ENCODE results near the gene CPED1.

Gene CPED1

DNA sequence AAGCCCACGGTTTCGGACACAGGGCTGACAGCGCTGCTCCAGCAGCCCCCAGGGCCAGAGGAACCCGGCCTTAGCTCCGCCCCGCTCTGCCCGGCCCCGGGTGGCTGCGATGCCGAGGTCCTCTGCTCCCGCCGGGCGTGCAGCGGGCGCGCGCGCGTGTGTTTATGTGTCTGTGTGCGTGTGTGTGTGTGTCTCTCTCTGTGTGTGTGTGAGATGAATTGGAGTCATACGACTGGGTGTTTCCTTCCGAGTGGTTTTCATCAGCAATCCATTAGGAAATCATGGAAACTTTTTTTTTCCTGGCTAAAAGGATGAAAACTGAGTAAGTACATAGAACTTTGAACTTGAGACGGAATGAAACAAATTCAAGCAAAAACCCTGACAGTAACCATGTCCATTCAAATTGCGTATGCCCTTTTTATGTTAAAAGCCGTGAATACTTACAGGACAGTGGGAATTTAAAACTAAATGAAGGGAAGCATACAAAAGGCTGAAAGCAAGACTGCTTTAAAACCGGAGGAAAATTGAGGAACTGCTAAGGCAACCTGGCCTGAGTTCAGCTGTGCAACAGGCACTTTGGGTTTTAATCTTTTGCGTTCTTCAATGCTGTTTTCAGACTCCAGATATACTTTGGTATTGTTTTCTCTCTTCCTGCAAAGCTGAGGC, at the start of gene CPED1:
CPED1 (plus strand) TSS at position 121 of the 666 bp plus-strand sequence. CDS start 911 bp downstream, outside the sequence.
- DNase-seq (ENCODE audit: low spot score): peak; percentile 81

DNA sequence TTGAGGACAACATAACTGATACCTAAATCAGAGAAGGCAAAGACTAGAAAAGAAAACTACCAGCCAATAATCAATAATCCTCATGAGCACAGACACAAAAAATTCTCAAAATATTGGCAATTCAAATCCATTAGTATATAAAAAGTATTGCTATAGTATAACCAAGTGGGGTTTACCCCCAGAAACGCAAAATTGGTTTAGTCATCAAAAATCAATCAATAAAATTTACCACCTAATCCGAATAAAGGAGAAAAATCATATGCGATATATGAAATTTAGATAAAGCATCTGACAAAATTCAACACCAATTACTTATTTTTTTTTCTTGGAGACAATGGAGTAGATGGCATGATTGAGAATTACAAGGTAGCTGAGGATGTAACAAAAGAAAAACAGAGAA, 49.2 kb upstream of the CPED1 start:
- no peak for DNase-seq (ENCODE audit: low spot score)

DNA sequence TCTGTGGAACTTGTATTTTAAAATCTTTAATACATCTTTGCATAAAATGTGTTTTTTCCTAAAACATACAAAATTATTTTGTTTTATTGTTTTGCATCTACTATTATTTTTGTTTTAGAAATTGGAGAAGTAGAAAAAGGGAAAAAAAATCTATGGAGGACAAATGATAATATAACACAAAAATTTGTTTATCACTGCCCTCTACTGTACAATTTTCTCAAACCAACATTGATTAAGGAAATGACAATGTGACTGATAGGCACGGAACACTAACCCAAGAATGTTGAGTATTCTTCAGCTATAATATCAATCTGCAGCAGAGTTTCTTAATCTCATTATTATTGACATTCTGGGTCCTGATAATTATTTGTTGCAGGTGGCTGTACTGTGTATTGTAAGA, 47.4 kb upstream of the CPED1 start:
- no peak for DNase-seq (ENCODE audit: low spot score)

DNA sequence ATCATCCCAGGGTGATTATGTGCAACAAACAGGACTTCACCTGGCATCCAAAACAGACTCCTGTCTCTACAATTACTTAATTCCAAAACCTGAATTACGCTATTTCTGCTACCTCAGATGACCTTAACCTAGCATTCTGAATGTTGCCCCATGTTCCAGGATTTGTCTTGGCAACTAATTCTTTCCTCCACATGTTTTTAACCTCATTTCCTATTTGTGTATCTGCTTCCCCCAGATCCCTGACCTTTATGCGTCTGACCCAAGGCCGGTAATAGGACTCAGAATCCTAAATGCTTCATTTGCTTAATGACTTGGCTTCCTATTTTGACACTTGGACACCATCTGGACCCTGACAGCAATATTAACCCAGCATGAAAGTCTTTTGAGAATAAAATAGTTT, 46.7 kb upstream of the CPED1 start:
- DNase-seq (ENCODE audit: low spot score): no peak

DNA sequence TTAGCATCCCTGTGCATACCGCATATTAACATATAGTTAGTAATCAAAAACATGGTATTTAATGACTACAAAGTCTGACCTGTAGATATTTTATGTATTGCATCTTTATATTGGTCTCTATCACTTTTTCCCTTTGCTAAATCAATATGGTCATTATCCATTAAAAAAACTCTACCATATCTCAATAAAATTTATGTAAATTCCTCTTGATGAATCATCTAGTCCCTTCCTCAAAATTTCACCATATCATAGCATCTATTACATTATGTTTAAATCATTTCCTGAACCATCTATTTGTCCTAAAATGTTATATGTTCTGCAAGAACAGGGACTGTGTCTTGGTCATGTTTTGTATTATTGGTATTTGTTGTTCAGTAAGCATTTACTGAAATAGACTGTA, 45.6 kb upstream of the CPED1 start:
- DNase-seq (ENCODE audit: low spot score): no peak

DNA sequence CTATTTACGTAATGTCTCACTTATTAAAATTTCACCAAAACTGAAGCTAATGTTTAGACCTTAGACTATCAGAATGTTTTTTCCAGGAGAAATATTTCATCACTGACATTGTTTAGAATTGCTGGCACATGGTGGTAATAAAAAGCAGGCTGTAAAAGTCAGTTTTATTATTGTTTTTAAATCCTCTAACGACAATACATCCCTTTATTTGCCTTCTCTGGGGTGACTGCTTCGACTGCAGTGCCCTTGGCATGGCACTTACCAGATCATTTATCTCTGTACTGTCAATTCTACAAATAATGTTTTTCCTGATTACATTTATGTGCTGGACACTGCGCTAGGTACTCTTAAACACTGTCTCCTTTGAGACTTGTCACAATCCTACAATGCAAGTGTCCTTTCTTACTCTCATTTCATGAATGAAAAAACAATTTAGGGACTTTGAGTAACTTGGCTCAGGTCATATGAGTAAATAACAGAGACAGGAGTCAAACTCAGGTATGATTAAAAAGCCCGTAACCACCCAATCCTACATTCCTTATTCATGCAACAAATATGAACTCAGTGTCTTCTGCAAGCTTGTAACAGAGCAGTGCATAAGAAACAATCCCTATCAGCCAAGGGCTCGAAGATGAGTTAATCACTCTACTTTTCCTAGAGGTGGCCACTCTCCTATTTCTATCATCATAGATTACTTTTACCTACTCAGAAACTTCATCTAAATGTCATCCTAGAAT, 43.5 kb upstream of the CPED1 start:
- DNase-seq (ENCODE audit: low spot score): no peak

DNA sequence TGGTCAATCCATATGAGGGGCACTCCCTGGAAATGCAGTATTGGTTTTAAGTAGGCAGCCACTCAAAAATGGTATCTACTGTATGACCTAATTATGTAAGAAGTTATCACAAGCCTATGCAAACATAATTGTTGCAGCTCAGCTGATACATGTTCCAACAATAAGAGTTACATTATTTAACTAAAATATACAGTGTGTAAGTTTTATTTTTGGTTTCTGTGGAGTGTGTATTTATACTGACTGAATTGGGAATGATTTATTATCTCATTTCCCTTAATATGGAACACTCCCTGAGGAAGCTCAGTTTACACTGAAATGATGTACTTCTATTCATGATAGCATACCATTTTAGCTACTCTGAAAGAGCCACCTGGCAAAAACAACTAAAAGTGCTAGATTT, 40.5 kb upstream of the CPED1 start:
- no peak for DNase-seq (ENCODE audit: low spot score)

DNA sequence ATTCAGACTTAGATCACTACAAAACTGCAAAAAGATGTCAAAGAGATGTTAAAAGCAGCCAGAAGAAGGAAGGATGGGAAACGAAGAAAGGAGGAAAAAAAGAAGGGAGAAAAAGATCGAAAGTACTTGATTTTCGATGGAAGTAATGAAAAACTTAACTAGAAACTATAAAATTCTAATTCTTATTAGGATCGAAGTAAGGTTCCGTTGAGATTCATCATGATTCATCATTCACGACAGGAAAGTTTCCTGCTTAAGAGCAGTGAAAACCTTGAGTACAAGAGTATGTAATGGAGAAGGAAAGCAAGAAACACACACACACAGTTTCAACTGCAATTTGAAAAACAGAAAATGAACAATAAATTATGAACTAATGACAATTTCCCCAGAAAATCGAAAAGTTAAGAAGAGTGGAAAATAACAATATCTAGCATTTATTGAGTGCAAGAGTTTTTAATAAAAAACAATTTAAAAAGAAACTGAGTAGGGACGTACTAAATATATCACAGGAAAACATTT, 39.1 kb upstream of the CPED1 start:
- no peak for DNase-seq (ENCODE audit: low spot score)

DNA sequence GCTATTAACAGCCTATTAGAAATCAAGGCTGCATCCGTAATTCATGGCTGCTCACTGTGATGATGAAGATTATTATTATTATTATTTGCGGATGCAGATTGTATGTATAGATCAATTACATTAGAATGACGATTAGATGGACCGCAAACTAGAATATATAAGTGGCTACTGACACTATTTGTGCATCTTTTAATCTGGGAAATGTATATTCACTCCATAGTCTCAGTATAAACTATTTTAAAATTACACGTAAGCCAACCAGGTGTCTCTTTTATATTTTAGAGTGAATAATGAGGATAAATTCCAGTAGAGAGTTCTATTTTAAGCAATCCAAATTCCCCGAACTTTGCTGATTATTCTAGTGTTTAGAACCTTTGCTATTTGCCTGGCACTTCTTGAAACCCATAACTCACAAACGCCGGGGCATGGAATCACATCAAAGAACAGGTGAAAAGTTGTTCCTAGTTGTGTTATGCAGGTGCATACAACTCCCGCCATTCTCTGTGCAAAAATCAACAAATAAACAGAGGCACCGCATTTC, 38.4 kb upstream of the CPED1 start:
- DNase-seq (ENCODE audit: low spot score): no peak

DNA sequence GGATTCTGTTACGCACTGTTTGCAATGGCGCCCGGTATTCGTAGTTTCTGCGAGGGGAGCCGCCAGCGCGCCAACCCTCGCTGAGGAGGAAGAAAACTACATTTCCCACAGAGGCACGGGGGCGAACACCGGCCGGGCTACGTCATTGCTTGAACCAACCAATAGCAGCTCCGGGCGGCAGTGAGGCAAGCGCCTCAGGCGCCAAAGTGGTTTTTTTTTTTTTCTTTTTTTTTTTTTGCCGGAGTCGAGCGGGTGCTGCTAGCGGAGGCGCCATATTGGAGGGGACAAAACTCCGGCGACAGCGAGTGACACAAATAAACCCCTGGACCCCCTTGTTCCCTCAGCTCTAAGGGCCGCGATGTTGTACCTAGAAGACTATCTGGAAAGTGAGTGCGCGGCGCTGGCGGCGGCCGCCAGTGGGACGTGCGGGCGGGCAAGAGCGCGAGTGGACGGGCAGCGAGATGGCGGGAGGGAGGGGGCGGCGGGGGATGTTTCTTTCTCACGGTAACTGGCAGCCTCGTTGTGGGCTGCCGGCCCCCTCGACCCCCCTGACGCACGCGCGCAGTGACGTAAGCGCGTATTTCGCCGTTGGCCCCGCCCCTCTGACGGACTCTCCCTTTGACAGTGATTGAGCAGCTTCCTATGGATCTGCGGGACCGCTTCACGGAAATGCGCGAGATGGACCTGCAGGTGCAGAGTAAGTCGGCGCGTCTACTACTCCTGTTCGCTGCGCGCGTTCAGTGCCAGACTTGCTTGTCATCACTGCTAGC, 37.8 kb upstream of the CPED1 start, which contains the start of gene ING3:
ING3 (plus strand) TSS at position 239 of the 770 bp plus-strand sequence; CDS start at position 359, 120 bp downstream.
- peak; percentile 99 for DNase-seq (ENCODE audit: low spot score)

DNA sequence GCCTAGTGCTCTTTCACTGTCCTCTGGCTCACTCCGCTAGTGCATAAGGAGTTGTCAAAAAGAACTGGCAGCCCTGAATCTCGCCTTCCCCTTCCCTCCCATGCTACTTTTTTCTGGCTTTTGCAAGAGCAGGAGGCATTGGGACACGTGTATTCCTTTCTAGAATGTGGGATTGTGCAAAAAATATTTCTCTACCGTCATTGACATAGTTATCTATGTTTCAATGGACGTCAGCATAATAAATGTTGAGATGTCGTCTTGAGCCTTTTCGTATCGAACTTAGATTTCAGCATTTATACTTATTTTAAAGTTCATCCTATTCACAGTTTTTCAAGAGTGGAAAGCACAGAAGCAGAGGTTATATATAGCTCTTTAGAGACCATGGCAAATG, 37.2 kb upstream of the CPED1 start:
- DNase-seq (ENCODE audit: low spot score): no peak

DNA sequence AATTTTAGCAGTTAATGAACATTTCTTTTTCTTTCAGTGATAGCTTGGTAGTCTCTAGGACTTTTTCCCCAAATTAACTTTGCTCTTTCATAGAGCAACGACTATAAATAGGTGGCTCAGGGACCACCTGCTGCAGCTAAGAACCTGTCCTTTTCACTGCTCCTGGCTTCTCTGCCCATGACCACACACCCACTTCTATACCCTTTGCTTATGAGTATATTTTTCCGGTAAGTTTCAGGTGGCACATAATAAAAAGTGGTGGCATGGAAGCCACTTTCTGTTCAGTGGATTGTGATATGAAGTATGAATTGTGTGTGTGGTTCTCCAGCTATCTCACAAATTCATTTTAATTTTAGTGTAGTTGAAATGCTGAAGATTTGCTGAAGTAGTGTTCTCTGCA, 36.7 kb upstream of the CPED1 start:
- no peak for DNase-seq (ENCODE audit: low spot score)

DNA sequence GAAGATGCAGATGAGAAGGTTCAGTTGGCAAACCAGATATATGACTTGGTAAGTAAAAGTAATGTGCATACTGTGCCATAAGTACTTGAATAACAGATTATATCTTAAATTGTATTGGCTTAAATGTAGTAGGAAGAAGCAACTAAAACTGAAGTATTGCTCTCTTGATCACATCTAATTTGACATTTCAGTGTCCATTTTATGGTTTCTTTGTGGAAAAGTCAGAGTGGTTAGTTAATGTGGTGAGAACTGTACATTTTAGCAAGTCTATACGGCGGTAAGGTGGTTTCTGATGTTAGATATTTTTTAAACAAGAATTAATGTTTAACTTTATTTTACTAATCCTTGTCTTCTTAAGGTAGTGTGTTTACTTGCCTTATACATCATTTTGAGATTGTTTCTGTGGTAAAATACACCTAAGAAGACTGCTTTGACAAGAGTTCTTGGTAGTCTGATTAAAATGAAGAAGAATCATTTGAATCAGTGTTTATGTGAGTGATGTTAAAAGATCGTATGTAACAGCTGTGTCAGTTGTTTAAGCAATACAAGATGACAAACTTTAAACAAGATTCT, 32.8 kb upstream of the CPED1 start:
- DNase-seq (ENCODE audit: low spot score): no peak

DNA sequence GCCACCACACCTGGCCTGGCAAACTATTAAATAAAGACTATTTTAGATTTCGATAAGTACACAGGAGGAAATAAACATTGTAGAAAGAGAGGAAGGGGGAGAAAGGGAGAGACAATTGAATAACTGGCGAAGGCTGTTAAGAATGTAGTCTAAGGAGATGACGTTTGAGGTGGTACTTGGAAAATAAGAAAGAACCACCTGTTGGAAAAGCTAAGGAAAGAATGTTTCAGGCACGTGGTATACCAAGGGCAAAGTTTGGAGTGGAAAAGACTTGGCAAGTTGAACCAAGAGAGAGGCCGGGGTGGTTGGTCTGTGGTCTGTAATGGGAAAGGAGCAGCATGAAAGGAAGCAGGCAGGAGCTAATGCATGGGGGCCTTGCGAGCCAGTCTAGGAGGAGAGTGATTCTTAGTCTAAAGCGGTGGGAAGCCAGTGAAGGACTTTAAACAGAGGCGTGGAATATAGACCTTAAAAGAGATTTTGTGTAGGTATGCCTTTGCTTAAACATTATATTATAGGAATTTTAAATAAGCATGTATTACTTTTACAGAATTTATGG, 28.5 kb upstream of the CPED1 start:
- no peak for DNase-seq (ENCODE audit: low spot score)

DNA sequence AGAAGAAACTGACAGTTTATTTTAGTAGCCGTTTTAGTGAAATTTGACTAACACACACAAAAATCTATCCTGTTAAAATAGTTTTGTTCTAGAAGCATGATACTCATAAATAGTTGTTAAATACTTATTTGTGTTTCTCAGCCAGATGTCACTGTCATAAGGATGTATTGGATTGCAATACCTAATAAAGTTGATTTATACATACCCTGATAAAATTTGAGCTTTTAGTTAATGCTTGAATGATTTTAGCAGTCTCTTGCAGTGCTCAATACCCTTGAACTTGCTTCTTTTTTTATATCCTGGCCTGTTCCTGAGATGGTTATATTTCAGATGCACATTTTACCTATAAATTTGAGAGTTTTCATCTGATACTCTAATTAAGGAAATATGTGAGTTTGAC, 27.8 kb upstream of the CPED1 start:
- DNase-seq (ENCODE audit: low spot score): no peak

DNA sequence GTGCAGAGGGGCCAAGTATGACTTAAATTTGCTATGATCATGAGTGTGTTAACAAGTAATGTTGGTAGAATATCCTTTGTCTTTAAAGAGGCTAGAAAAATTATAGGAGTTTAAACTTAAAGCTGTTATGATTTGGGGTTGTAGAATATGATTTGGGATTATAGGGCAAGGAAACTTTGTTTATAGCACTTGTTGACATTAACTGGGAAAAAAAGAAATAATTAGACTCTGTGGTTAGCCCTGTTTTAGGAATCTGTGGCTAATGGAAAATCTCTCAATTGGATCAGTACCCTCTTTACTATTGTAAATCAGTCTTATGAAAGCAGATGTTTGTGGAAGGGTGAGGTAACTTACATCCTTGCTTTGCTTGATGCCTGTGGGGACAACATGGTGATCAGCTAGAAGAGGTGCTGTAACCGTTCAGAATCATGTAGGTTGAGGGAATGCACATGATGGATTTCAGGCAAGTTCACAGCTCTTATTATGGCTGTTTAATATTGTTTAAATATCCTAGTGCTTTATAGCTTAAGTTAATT, 26.8 kb upstream of the CPED1 start:
- DNase-seq (ENCODE audit: low spot score): no peak

DNA sequence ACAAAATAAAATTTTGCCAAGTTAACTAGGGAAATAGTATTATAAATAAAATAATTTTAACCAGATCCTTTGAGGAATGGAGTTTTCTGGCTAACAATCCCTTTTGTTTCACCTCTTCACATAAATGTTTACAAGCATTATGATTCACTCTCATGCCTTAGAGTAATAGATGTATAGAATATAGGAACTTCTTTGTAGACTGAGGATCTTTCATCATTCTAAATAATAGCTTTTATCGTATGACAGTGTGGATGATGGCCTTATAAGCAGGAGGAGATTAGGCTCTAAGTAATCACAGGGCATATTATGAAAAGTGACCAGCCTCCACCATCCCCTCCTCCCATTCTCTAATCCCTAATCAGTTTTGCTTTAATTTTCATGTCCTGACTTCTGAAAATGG, 24.4 kb upstream of the CPED1 start:
- no peak for DNase-seq (ENCODE audit: low spot score)

DNA sequence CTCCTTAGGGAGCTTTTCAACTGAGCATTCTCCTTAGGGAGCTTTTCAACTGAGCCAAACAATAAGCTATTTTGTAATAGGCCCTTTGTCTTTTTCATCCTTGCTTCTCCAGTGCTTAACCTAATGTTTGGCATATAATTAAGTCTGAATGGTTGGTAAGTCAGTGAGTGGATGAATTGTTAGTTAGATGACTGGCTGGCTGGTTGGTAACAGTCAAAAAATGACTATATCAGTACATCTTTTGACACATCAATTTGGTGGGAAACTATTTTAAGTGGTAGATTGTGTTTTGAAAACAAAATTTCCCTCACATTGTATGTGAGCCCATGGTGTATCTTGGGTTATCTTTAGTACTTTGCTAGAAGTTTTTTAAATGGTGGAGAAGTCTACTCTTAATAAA, 21.6 kb upstream of the CPED1 start:
- no peak for DNase-seq (ENCODE audit: low spot score)

DNA sequence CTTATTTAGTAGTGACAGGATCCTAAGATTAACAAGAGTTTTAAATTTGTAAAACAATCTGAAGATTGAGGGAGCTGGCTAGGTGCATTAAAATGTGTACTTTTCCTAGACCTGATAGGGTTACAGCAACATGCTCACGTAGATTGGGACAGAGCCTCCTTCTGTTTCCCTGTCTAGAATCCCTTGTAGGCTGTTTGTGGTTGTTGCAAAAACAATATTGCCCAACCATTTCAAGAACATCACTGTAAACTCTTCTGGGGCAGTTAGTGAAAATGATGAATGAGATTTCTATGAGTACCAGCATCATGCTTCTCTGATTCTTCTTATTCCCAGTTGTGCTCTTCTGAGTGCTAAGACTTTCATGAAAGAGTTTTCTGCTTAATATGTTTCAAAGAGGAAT, 14.7 kb upstream of the CPED1 start:
- DNase-seq (ENCODE audit: low spot score): no peak

DNA sequence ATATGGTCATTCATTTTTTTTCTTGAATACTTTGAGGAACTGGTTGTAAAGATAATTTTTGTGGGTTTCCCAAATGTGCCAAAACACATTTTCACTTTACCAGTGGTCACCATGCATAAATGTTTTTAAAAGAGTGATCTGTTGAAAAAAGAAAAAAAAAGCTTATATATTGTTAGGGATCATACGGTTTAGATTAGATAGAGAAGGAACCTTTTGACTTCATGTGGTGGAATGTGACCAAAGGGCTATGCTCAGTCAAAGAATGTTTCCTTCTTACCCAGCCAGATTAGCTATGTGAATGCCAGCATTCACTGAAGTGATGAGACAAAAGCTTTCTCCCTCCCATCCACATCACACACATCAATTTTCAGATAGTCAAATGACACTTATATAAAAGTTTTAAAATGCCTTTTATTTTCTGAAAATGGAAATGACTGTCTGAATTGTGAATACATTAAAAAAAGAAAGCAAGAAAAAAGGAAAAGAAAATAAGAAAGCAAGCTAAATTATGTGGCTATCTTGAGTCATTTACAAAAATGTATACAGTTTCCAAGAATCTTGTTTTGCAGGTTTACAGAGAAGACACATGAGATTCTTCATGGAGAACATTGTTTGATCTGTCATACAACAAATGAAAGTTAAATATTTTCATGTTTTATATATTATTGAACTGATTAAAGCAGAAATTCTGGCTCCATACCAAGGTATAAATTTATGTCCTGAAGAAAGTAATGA, 8.6 kb upstream of the CPED1 start:
- DNase-seq (ENCODE audit: low spot score): no peak

DNA sequence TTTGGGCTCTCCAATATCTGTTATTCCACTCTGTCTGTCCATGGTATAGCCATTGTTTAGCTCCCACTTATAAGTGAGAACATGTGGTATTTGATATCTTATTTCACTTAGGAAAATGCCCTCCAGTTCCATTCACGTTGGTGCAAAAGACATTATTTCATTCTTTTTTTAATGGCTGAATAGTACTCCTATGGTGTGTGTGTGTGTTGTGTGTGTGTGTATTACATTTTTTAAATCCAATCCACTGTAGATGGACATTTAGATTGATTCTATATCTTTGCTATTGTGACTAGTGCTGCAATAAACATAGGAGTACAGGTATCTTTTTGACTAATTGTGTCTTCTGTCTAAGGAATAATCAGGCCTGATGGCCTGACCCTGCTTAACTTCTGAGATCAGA, 7.4 kb upstream of the CPED1 start:
- DNase-seq (ENCODE audit: low spot score): no peak

Data from left forelimb (tissue), 1 donor.